SU-DHL-6 (cell line): ENCODE data around the gene SEC14L1.

Experiments used
- H2AFZ ChIP-seq: fragments of 200-600 bp; sonication (generic); 2 replicates; pipeline ENCODE4 v1.6.1; 2014; ENCODE audit warnings: low read depth, mild to moderate bottlenecking, moderate library complexity, mixed read lengths, antibody characterized with exemption, low read length; ENCODE audit not compliant: severe bottlenecking
- H3F3A ChIP-seq: fragments of 200-600 bp; shearing (Covaris generic); 2 replicates; pipeline ENCODE4 v1.6.0; 2016; ENCODE audit warnings: antibody characterized with exemption, mild to moderate bottlenecking; ENCODE audit not compliant: insufficient read depth
- H3K27ac ChIP-seq: fragments of 200-600 bp; sonication (generic); 2 replicates; pipeline ENCODE4 v1.5.1; 2016; ENCODE audit warnings: low read depth, mild to moderate bottlenecking, low read length, moderate library complexity, mixed read lengths
- H3K27me3 ChIP-seq: fragments of 200-600 bp; sonication (generic), shearing (Covaris generic); 2 replicates; pipeline ENCODE4 v1.6.0; 2014; ENCODE audit warnings: mild to moderate bottlenecking, low read length
- H3K36me3 ChIP-seq: fragments of 200-600 bp; sonication (generic); 2 replicates; pipeline ENCODE4 v1.6.1; 2014; ENCODE audit warnings: mild to moderate bottlenecking, low read length, mixed read lengths
- H3K4me2 ChIP-seq: fragments of 300-600, 200-600 bp; shearing (Covaris generic), sonication (generic); 2 replicates; pipeline ENCODE4 v1.6.0; 2014; ENCODE audit warnings: low read length, low read depth, mild to moderate bottlenecking; ENCODE audit not compliant: poor library complexity, severe bottlenecking
- H3K4me3 ChIP-seq: fragments of 200-600 bp; sonication (generic); 2 replicates; pipeline ENCODE4 v1.5.1; 2014; ENCODE audit warnings: antibody characterized with exemption, low read length, mild to moderate bottlenecking, mixed read lengths; ENCODE audit not compliant: insufficient read depth, poor library complexity, severe bottlenecking
- H3K79me2 ChIP-seq: fragments of 200-600 bp; sonication (generic); 2 replicates; pipeline ENCODE4 v1.6.1; 2014; ENCODE audit warnings: mild to moderate bottlenecking, low read length, moderate library complexity; ENCODE audit not compliant: insufficient read depth
- H3K9ac ChIP-seq: fragments of 200-600 bp; sonication (generic); 2 replicates; pipeline ENCODE4 v1.7.0; 2014; ENCODE audit warnings: mild to moderate bottlenecking, low read length
- H3K9me2 ChIP-seq: fragments of 200-600 bp; sonication (generic); replicated peaks from 2 replicates; pipeline ENCODE4 v1.6.1; 2014; ENCODE audit warnings: low read length; ENCODE audit not compliant: insufficient read depth
- H3K9me3 ChIP-seq: fragments of 200-600 bp; sonication (generic); 2 replicates; pipeline ENCODE4 v1.6.1; 2014; ENCODE audit warnings: low read length, mixed read lengths; ENCODE audit not compliant: insufficient read depth
- H4K20me1 ChIP-seq: fragments of 200-600 bp; sonication (generic); 2 replicates; pipeline ENCODE4 v1.6.1; 2014; ENCODE audit warnings: low read depth, mild to moderate bottlenecking, antibody characterized with exemption, low read length, moderate library complexity, mixed read lengths
- CTCF ChIP-seq: fragments of 200-600 bp; sonication (generic); IDR thresholded peaks from one replicate; pipeline ENCODE4 v1.5.1; 2017; ENCODE audit warnings: antibody characterized with exemption, mild to moderate bottlenecking, low read length, moderate library complexity; ENCODE audit not compliant: insufficient read depth, poor library complexity, severe bottlenecking
- EZH2phosphoT487 ChIP-seq: fragments of 200-600 bp; sonication (generic), shearing (Covaris generic); conservative IDR thresholded peaks from 2 replicates; pipeline ENCODE4 v1.6.1; 2018; ENCODE audit warnings: mild to moderate bottlenecking, antibody characterized with exemption, low read length, moderate library complexity, mixed read lengths

SEC14L1 gene

GRCh38 chr17:77229786-77230435, 89.1 kb downstream of the SEC14L1 start:
- no peak overlapping the region for H2AFZ ChIP-seq
- H3K4me3 ChIP-seq: no peak overlapping the region
- H3K27ac ChIP-seq: no peak overlapping the region
- H3K9me3 ChIP-seq: peaks cover 6% of the 10 kb centered on the region; the same call in 1 of the 2 replicates
- no peaks in the 10 kb centered on the region for H3F3A ChIP-seq
- H3K27me3 ChIP-seq: no peaks in the 10 kb centered on the region
- H3K36me3 ChIP-seq: no peaks in the 10 kb centered on the region
- H3K9me2 ChIP-seq: no peaks in the 10 kb centered on the region
- TF ChIP-seq CTCF: no peak
- no peak for TF ChIP-seq EZH2phosphoT487
- no peaks in the 10 kb centered on the region for H4K20me1 ChIP-seq
- no peaks in the 10 kb centered on the region for H3K79me2 ChIP-seq
- no peak overlapping the region for H3K4me2 ChIP-seq
- H3K9ac ChIP-seq: no peak overlapping the region

- Histone ChIP-seq H4K20me1 (no peaks in the 10 kb centered on the region), H3K9me2 (no peaks in the 10 kb centered on the region), H3K9me3 (peaks cover 2% of the 10 kb centered on the region; the same call in 1 of the 2 replicates), H3K4me2 (no peak overlapping the region), H3K27ac (no peak overlapping the region), H3F3A (no peaks in the 10 kb centered on the region), H3K9ac (no peak overlapping the region), H3K27me3 (no peaks in the 10 kb centered on the region), H3K36me3 (no peaks in the 10 kb centered on the region), H3K79me2 (no peaks in the 10 kb centered on the region), H3K4me3 (no peak overlapping the region), H2AFZ (no peak overlapping the region)
- no peak for TF ChIP-seq CTCF
- no peak for TF ChIP-seq EZH2phosphoT487
Observed at GRCh38 chr17:77230436-77230830, 89.7 kb downstream of the SEC14L1 start.

DNA sequence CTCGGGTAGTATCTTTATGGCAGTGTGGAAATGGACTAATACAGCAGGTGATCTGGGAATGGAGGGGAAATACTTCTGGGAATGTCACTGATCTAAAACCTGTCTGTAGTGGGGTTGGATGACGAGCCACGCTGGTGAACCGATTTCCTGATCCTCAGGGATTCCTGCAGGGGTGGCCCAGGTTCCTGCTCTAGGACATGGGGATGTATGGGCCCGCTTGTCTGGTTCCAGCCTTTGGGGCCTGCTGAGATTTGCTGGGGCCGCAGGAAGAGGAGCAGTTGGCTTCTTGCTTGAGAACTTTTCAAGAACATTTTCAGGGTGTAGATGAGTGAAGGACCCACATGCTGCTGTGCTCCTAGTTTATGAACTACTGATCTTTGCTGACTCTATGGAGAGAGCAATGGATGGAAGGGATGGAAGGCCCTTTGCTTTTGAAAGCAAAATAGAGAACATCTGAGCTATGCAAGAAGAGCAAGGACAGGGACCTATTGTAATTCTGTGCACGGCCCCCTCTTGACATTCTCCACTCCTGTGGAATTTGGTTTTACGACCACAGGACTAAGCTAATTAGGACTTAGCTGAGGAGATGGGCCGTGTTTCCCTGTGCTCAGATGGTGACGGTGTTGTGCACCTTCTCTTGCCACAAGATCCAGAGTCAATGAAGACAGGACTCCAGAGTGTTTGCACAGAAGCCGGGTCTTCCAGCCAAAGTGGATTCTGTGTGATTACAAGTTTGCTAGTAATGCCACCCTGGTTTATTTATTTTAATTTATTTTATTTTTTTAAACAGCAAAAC, 90.5 kb downstream of the SEC14L1 start:
- no peaks in the 10 kb centered on the region for H3K36me3 ChIP-seq
- no peaks in the 10 kb centered on the region for H3K79me2 ChIP-seq
- no peak overlapping the region for H3K4me3 ChIP-seq
- H3K9ac ChIP-seq: no peak overlapping the region
- TF ChIP-seq EZH2phosphoT487 (no peak), CTCF (no peak)
- no peaks in the 10 kb centered on the region for H4K20me1 ChIP-seq
- H3K27ac ChIP-seq: no peak overlapping the region
- H3F3A ChIP-seq: no peaks in the 10 kb centered on the region
- no peak overlapping the region for H2AFZ ChIP-seq
- H3K9me3 ChIP-seq: no peaks in the 10 kb centered on the region
- H3K27me3 ChIP-seq: no peaks in the 10 kb centered on the region
- H3K4me2 ChIP-seq: no peak overlapping the region
- no peaks in the 10 kb centered on the region for H3K9me2 ChIP-seq
